Body of pancreas (tissue), 4 donors: ENCODE results near the gene PLCB2. TPM values are rescaled to one million over a fixed set of nuclear protein-coding genes. Genes with fewer than 3 reads are reported as not detected.

Source experiments
- ATAC-seq: fragments of 150-250 bp; one replicate; pipeline ENCODE4 v1.9.1; 2016
- DNase-seq, 4 donors: peaks; one replicate each; pipeline ENCODE4 v3.0.0-alpha.2; 2019
- H3K27ac ChIP-seq, 4 donors: fragments of 200-600 bp; sonication (generic); 1 replicate in 3 of 4; 2 replicates in 1 of 4; pipeline versions ENCODE4 v1.5.1 to v1.6.1; 2016 to 2019; ENCODE audit warnings: mild to moderate bottlenecking in 1 of 4, mixed read lengths in 1 of 4, moderate library complexity in 1 of 4
- H3K27me3 ChIP-seq, 2 donors: fragments of 200-600 bp; sonication (generic); one replicate each; pipeline ENCODE4 v1.6.0; 2016; ENCODE audit warnings: mild to moderate bottlenecking in 1 of 2
- H3K36me3 ChIP-seq, 2 donors: fragments of 200-600 bp; sonication (generic); replicated peaks in 1 of 2; 2 replicates each; pipeline ENCODE4 v1.5.1; 2016; ENCODE audit warnings: low read depth in 2 of 2; ENCODE audit not compliant: insufficient read depth in 1 of 2
- H3K4me1 ChIP-seq: fragments of 200-600 bp; sonication (generic); one replicate; pipeline ENCODE4 v1.6.0; 2016
- H3K4me3 ChIP-seq, 2 donors: fragments of 200-600 bp; sonication (generic); 1 replicate in 1 of 2; 2 replicates in 1 of 2; pipeline ENCODE4 v1.5.1; 2016 to 2019
- H3K9me3 ChIP-seq, 3 donors: fragments of 200-600 bp; sonication (generic); 1 replicate in 2 of 3; 2 replicates in 1 of 3; pipeline ENCODE4 v1.5.1; 2016
- CTCF ChIP-seq, 7 experiments: fragments of 450-650 bp in 4 of 7; fragments of 200-600 bp in 3 of 7; sonication (generic) in 3 of 7; IDR thresholded peaks; one replicate each; pipeline ENCODE4 v1.5.1; 2016 to 2019; ENCODE audit warnings: antibody characterized with exemption in 7 of 7
- POLR2A ChIP-seq, 3 donors: fragments of 450-650 bp; IDR thresholded peaks; one replicate each; pipeline ENCODE4 v1.6.1; 2016; ENCODE audit warnings: antibody characterized with exemption in 3 of 3, mild to moderate bottlenecking in 2 of 3
- WGBS, 2 donors: methylation state at CpG; one replicate each; pipeline ENCODE4 v1.1.5; 2017; 5-methylcytosine and 5-hydroxymethylcytosine counted together
- intact Hi-C: fragments of 100-400 bp; cut with DNase I; formaldehyde crosslinking; loops from one replicate; pipeline ENCODE4 v1.15.1; 2023
- total RNA-seq, 2 donors: library from RNA; depleted of rRNA; stranded (reverse); fragments of >200 nt; gene quantifications; one replicate each; pipeline ENCODE4 v1.1.0, GENCODE V29; 2016

The PLCB2 gene
- total RNA-seq, 2 donors from 2014 or later, result 3.1 to 4.6 TPM

GRCh38 chr15:40353697-40354096, 46.0 kb upstream of the PLCB2 start:
- ATAC-seq (no peak), DNase-seq (no peak)
- no peaks in the 10 kb centered on the region for H3K9me3 ChIP-seq
- H3K27ac ChIP-seq, result no peak overlapping the region
- intact Hi-C loops, result loop anchor here (5.0 kb wide), 1 partner anchor 74 kb away; no protein-coding TSS in a partner anchor
- no peaks in the 10 kb centered on the region for H3K36me3 ChIP-seq
- no peaks in the 10 kb centered on the region for H3K27me3 ChIP-seq
- TF ChIP-seq POLR2A (IDR thresholded peaks at IDR 0.05), result no peak
- TF ChIP-seq CTCF (IDR thresholded peaks at IDR 0.05), result no peak
- 54 to 60% methylated on average over 5 of the region's 5 CpGs for WGBS, 2 donors
- H3K4me1 ChIP-seq, result peaks cover 12% of the 10 kb centered on the region
- no peak overlapping the region for H3K4me3 ChIP-seq

- Histone ChIP-seq H3K27me3 (no peaks in the 10 kb centered on the region), H3K4me1 (peaks cover 2% of the 10 kb centered on the region), H3K27ac (no peak overlapping the region), H3K9me3 (no peaks in the 10 kb centered on the region), H3K36me3 (no peaks in the 10 kb centered on the region), H3K4me3 (no peak overlapping the region)
- no peak for ATAC-seq
- DNase-seq, result no peak
- 85 to 94% methylated on average over 7 of the region's 7 CpGs for WGBS, 2 donors
- TF ChIP-seq CTCF (IDR thresholded peaks at IDR 0.05) (no peak), POLR2A (IDR thresholded peaks at IDR 0.05) (no peak)
- intact Hi-C loops, result loop anchor here (5.0 kb wide), 1 partner anchor 75 kb away; no protein-coding TSS in a partner anchor
These were observed 44.7 kb upstream of the PLCB2 start for GRCh38 chr15:40352281-40352901.

- Histone ChIP-seq H3K27ac (no peak overlapping the region), H3K9me3 (no peaks in the 10 kb centered on the region), H3K4me3 (no peak overlapping the region), H3K27me3 (no peaks in the 10 kb centered on the region), H3K36me3 (no peaks in the 10 kb centered on the region), H3K4me1 (peaks cover 6% of the 10 kb centered on the region)
- no peak for DNase-seq
- no peak for ATAC-seq
- intact Hi-C loops, result no loop called here
- TF ChIP-seq CTCF (IDR thresholded peaks at IDR 0.05) (no peak), POLR2A (IDR thresholded peaks at IDR 0.05) (no peak)
- 81 to 86% methylated on average over 5 of the region's 5 CpGs for WGBS, 2 donors
These were observed 41.4 kb upstream of the PLCB2 start for GRCh38 chr15:40349163-40349562.

- H3K4me1 ChIP-seq, result peaks cover 6% of the 10 kb centered on the region
- TF ChIP-seq POLR2A (IDR thresholded peaks at IDR 0.05) (no peak), CTCF (IDR thresholded peaks at IDR 0.05) (no peak)
- ATAC-seq, result no peak
- no peaks in the 10 kb centered on the region for H3K36me3 ChIP-seq
- WGBS, 2 donors, result 70 to 75% methylated on average over 5 of the region's 5 CpGs
- no peak overlapping the region for H3K27ac ChIP-seq
- DNase-seq, result no peak
- intact Hi-C loops, result no loop called here
- no peaks in the 10 kb centered on the region for H3K9me3 ChIP-seq
- no peak overlapping the region for H3K4me3 ChIP-seq
- H3K27me3 ChIP-seq, result no peaks in the 10 kb centered on the region
These were observed 40.7 kb upstream of the PLCB2 start for GRCh38 chr15:40348474-40348870.
